ENCODE results near the gene GPRIN1.

GPRIN1 gene

DNA sequence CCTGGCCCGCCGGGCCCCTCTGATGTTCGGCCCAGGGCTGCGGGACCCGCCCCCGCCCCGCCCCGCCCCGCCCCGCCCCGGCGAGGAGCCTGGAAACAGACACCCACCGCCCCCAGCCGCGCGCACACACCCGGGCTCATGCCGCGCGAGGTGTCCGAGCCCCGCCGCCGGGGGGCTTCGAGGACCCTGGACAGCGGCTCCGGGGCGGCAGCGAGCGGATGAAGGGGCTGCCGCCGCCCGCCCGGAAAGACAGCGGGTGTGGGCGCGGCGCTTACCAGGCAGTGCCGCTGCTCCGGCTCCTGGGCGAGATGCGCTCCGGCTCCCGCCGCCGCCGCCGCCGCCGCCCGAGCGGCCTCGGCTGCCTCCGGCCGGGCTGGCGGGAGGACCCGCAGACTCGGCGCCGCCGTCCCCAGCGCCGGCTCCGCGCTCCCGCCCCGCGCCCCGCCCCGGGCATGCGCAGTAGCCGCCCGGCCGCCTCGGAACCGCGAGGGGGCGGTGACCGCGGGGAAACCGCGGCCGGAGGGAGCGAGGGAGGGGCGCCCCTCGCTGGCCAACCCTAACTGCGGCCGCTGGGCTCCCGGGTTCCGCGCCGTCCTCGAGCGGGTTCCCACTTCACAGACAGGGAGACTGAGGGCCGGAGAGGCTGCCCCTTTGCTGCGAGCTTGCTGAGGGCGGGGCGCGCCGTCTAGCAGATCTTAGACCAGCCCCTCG is at the start of gene GPRIN1:
TSS of gene GPRIN1 (minus strand) at position 433 of the 711 bp plus-strand sequence. CDS start 10,322 bp downstream, outside the sequence.
- no peak for FAIRE-seq

DNA sequence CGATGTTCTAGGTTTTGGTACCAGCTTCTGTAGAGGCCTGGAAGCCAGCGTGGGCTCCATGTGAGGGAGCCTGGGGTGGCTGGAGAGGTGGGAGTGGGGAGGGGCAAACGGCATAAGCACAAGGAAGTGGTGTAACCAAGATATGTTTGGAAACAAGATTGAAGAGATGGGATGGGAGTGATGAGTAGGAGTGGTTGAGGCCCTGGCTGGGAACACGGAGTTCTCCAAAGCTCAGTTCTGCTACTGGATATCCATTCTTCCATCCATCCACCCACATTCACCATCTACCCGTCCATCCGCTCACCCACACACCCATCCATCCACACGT is 49.5 kb upstream of the GPRIN1 start:
- FAIRE-seq, result no peak

DNA sequence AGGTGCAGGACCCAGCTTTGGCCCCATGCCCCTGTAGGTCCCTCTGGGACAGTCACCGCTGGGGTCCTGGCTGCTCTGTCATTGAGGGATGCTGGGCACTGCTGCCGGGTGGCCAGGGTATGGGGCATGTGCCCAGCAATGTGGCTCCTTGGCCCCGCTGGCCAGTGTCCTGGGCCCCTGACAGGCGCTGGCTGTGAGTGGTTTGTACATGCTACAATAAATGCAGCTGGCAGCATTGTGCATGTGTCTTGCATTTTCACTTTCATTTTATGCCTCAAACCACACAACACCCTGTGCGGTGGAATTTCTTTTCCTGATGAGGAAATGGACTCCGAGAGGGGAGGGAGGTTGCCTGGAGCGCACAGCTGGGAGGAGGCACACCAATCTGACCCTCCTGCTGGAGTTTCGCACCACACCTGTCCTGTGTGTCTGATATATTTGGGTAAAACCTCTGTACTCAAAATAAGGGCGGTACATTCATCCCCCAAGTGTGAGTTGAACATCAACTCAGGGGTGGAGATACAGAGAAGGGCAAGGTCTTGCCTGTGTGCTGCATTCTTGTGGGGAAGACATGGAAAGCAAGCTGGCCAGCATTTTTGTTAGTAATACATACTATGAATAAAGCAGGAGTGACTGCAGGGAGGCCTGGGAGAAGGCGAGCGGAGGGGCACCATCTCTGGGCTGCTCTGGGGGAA is 49.0 kb upstream of the GPRIN1 start:
- no peak for FAIRE-seq

DNA sequence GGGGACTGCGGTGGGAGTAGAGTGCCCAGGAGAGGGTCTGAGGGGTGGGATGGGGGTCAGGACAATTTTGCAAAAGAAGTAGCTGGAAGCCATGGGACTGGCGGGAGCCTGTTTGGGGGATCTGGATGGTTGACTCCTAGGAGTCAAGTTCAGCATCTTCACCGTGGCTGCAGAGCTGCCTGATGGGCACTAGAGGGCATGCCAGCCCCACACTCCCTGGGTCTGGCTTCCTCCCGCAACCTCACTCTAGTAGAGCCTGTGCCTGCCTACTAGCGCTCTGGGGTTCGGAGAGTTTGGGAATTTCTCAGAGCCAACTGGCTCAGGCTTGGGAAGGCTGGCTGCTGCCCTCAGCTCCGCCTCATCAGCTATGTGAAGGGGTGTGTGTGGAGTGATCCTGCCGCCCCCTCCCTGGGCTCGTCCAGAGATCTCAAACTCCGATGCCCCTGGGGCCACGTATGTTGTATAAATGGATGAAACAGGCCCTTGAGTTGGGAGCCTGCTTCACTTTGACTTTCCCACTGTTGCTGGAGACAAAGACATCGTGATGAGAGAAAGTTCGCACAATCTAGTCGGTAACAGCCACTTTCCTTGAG is 48.1 kb upstream of the GPRIN1 start:
- no peak for FAIRE-seq

DNA sequence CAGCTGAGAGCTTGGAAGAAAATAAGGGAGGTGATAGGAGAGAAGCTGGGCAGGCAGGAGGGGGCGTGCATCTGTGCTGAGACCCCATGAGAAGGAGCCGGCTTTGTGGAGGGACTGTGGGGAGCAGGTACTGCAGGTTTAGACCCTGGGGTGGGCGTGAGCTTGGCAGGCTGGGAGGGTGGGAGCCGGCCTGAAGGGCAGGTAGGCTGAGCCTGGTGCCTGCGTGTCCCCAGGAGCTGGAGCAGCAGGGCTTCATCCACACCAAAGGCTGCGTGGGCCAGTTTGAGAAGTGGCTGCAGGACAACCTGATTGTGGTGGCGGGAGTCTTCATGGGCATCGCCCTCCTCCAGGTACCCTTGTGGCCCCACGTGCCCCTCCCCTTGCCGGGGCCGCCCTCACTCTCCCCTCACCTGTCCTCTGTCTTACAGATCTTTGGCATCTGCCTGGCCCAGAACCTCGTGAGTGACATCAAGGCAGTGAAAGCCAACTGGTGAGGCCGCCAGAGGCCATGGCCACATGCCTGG is 46.6 kb upstream of the GPRIN1 start:
- no peak for FAIRE-seq

DNA sequence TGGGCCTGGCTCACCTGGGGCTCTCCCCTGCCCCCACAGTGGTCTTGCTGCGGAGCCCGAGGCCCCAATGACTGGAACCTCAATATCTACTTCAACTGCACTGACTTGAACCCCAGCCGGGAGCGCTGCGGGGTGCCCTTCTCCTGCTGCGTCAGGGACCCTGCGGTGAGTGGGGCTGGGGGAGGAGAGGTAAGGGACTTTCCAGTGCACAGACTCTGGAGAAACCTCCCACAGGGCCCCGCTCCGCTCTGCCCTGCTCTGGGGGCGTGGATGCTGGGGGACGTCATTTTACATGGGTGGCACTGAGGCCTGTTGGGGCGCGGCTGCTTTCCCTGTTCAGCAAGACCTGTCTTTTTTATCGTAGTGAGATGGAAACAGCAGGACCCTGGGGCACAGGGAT is 44.9 kb upstream of the GPRIN1 start:
- FAIRE-seq, result no peak

DNA sequence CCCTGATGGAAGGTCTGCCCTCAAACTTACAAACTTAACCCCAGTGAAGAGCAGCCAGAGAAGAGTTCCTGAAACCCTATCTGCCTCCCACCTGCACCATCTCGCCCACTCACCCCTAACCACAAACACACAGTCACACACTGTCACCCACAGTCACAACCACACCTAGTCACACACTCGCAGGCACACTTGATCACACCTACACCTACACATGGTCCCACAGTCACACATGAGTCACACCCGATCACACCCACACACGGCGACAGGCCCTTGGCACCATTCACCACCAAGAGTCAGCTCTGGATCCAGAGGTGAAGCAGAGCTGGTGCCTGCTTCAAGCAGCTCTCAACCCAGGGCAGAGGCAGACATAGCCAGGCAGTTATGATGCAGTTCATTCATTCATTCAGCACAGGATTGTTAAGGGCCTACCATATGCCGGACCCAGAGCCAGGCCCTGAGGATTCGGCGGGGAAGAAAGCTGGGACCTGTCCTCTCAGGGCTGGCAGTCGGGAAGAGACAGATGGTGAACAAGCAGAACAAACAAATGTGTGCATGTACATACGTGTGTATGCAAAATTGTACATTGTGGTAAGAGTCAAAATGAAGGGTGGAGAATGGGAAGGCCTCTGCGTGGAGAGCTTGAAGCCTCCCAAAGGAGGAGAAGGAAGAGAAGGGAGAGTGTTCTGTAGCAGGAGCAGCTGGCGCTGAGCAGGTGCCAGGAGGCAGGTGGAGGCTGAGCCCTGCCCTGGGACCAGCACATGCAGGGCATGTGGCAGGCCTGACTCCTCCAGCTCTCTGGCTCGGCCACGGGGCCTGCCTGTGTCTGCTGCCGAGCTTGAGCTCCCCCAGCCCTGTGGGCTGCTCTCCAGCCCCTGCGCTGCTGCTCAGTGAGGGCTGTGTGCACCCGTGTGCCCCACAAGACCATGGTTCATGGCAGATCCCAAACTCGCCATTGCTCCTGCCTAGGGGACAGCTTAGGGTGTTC is 43.7 kb upstream of the GPRIN1 start:
- FAIRE-seq, result no peak

DNA sequence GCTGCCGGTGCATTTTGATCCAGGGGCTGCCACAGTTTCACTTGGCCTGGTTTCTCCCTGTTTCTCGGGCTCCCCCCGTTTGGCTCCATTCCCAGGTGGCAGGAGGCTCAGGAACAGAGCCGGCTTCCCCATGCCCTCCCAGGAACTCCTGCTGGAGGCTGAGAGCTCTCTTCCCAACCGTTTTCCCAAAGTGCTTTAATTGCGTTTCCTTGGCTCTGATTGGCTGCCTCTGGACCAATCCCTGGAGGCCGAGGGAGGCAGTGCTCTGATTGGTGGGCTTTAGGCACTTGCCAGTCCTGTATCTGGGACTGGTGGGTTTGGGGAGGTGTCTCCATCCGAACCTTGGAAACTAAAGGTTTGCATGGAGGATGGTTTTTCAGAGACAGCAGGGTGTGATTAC is 42.2 kb upstream of the GPRIN1 start:
- no peak for FAIRE-seq

DNA sequence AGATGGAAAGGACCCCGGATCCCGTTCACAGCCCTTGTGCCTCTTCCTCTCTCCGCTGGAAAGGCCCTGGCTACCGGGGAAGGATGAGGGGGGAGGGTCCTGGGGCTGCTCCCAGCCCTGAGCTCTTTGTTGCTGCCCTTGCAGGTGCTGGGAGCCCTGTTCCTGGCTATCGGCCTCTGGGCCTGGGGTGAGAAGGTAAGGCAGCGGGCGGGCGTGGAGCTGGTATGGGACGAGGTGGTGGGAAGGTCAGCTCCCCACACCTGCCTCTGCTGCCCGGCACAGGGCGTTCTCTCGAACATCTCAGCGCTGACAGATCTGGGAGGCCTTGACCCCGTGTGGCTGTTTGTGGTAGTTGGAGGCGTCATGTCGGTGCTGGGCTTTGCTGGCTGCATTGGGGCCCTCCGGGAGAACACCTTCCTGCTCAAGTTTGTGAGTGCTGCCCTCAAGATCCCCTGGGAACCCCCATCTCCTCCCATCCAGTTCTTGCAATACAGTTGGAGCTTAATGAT is 41.6 kb upstream of the GPRIN1 start:
- FAIRE-seq, result no peak

DNA sequence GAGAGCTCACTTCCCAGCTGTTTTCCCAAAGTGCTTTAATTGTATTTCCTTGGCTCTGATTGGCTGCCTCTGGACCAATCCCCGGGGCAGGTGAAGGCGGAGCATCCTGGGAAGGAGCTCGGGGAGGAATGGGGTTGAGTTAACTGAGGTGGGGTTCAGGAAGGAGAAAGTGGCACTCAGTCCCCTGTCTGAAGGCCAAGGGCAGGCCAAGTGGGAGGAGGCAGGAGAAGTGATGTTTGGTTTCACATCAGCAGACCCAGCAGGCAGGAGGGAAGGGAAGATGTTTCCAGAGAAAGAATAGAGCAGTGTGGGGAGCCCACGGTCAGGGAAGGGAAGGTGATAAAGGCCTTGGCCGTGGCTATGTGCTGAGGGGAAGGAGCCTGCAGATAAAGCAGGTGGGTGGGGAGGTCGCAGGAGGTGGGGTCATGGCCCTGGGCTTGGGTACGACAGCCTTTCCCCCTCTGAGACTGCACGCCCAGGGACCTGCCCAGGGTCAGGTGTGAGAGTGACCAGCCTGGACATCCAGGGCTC is 40.5 kb upstream of the GPRIN1 start:
- FAIRE-seq, result no peak

DNA sequence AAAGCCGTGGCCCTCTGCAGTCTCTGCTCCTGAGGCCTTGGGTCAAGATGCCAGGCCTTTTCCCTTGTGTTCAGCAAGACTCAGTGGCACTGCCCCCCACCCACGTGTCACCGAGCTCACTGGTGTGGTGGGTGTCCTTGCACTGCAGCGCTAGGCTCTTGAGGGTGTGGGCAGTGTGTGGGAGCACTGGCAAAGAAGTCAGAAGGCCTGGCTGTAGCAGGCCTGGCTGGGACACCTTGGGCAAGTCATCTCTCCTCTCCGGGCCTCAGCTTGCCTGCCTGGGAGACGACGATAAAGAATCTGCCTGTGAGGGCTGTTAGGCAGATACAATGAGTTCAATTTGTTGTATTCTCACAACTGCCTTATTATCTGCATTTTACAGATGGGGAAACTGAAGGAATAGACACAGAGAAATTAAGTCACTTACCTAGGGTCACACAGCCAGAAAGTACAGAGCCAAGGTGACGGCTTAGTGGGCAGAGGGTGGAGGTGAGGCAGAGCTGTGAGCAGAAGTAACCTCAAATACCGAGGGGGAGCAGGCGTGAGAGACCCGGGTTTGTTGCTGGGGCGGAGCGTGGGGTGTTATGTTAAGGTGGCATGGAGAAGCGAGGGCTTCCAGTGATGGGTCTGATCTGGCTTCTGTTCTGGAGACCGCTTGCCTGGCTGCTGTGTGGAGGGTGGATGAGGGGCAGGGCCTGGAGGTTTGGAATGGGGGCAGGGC is 38.7 kb upstream of the GPRIN1 start:
- FAIRE-seq, result no peak

DNA sequence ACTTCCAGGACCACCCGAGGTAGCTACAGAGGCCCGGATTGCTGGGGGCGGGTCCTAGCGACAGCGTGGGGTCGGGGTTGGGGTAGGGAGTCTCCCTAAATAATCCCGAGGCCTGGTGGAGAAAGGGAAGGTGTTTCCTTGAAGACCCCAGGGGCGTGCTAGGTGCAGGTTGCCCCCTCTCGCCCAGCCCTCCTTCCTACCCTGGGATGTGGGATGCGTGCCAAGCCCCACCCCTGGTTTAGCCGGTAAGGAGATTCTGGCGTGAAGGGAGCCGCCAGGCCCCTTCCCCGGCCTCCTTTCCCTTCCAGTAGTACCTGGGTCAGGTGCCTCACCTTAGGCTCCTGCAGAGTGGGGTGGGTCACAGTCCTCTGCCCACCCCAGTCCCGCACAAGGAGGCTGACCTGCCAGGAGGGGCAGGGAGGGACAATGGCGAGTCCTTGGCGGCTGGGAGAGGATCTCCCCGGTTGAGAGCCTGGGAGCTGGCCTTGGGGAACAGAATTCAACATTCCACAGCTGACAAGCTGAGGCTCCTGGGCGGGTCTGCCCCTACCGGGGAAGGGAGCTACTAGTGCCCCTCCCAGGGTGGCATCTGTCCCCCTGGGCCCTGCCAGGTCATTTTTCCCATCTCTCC is 38.0 kb upstream of the GPRIN1 start:
- no peak for FAIRE-seq

DNA sequence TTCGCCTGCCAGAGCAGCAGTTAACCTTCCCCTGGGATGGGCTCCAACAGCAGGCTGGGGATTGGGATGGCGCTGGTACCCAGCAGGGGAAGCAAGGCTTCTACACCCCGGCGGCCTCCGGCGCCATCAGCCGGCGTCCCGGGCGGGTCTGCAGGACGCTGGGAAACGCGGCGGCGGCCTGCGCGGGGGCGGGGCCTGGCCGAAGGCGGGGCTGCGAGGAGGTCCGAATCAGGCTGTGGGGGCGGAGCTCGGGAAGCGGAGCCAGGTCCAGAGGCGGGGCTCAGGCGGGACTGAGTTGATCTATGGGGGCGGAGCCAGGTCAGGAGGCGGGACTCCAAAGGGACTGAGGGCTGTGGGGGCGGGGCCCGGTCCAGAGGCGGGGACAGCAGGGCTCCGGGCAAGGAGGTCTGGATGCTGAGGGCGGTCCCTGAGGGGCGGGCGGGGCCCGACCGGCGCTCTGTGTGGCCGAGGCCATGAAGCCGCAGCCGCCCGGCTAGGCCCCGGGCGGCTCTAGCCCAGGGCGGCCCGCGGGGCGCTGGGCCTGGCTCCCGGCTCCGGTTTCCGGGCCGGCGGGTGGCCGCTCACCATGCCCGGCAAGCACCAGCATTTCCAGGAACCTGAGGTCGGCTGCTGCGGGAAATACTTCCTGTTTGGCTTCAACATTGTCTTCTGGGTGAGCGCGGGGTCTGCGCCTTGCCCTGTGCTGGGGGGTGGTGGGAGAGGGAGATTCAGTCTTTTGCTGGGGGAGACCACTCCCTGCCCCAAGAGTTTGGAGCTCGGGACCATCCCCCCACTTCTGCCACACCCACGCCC is 37.3 kb upstream of the GPRIN1 start, which contains the start of gene TSPAN17:
TSS of gene TSPAN17 (plus strand) at position 455 of the 813 bp plus-strand sequence. CDS start at position 587, 132 bp downstream.
- peak; percentile 83 for FAIRE-seq

DNA sequence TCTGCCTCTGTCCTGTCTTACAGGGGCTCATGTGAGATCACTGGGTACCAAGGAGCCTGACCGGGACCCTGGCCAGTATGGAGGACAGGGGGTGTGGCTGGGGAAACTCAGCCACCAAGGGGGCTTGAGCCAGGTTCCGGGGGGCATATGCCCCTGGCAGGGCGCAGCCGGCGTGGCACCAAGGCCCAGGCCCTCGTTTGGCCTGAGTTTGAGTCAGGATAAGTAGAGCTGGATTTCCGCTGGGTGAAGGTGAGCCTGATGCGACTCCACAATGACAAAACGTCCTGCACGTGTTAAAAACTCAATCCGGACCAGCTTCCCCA is 36.7 kb upstream of the GPRIN1 start:
- FAIRE-seq, result no peak

DNA sequence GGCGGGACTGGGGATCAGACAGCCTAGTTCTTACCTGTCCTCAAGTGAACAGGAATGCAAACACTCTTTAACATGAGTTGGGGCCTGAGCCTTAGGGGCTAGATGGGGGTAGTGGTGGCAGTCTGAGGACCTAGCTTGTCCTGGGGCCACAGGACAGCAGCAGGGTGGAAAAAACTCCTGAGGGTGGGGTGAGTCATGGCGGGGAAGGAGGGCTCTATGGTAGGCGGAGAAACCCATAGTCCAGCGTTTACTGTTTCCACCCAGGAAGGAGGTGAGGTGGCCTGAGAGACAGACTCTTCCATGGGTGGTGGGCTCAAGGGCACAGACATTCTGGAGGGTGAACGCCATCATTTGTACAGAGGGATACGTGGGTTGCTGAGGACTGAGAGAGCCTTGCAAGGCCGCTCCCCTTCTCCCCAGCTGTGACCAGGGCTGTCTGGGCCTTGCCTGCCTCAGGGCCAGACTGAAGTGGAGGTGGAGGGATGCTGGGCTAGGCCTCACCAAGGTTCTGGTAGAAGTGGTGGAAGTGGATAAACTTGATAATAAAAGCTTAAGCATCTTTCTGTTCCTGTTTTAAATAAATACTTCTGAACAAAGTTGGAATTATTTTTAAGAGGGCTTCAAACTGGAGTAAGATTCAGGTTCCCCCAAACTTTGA is 36.2 kb upstream of the GPRIN1 start:
- no peak for FAIRE-seq

DNA sequence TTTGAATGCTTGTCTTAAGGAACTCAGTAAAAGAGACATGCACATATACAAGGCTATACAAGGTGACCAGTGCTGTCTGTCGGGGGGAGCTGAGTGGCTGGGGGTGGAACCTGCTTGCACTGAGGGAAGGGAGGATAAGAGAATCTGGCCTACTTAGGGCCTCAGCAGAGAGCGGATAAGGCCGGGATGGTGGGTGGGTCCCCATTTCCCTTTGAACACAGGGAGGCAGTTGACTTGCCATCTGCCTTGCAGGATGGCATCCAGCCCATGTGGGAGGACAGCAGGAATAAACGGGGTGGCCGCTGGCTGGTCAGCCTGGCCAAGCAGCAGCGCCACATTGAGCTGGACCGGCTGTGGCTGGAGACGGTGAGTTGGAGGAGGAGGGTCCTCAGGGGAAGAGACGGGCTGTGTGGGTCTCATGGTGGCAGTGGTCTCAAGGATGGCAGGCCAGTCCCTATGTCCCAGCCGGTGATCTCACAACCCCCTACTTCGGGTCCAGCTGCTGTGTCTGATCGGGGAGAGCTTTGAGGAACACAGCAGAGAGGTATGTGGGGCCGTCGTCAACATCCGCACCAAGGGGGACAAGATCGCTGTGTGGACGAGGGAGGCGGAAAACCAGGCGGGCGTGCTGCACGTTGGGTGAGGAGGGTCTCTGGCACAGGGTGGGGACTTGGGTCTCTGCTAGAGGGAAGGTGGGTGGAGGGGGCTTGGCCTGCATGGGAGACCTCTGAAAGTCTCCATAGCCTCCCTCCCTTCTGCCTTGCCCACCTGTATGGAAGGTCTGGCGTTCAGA is 35.1 kb upstream of the GPRIN1 start:
- FAIRE-seq, result no peak

DNA sequence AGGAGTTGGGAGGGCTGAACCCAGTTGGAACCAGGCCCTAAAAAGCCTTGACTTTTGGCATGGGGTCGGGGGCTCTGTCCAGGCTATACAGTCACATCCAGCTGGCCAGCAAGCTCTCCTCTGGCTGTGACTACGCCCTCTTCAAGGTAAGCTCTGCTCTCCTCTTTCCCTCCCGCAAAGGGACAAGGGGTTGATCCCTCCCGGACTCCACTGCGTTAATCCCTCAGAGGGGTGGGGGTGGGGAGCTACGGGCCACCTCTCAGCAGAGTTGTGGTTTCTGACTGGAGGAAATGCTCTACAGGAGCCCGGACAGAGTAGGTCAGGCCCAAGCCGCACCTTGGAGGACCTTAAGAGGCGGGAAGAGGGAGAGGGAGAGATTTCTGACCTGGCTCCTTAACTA is 34.3 kb upstream of the GPRIN1 start:
- FAIRE-seq, result no peak

DNA sequence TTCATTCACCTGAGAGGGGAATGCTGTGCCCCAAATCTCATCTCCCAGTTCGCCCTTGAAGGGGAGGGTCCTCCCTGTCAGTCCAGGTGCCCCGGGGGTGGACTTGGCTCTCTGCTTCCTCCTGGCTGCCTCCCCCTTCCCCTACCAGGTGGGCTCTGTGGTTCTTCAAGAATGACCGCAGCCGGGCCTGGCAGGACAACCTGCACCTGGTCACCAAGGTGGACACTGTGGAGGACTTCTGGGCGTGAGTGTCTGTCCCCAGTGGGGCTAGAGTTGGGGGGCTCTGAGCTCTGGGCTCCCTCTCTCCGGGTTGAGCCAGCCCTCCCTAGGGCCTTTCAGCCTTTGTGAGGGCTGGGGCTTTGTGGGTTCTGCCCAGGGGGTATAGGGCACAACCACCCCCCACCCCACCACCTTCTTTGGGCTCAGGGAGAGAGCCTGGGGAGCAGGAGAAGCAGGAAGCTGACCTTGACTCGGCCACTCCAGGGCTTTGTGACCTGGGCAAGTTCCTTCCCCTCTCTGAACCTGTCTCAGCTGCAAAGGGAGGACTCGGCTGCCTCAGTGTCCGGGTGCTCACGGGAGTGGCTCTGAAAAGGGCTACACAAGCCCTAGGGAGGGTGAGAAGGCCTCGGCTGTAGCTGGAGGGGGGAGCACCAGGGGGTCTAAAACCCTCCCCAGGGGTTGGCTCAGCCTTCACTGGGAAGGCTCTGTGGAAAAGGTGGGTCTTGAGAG is 33.7 kb upstream of the GPRIN1 start:
- FAIRE-seq, result no peak
